MM.1S (cell line): Measurements from ENCODE around the gene PODXL2.

ENCODE experiments used
- DNase-seq: peaks from one replicate; pipeline ENCODE4 v3.0.0-alpha.2; 2015
- H2AFZ ChIP-seq: fragments of 300-600 bp; sonication (generic); 2 replicates; pipeline ENCODE4 v1.6.0; 2016; ENCODE audit warnings: antibody characterized with exemption, low read length
- H3F3A ChIP-seq: fragments of 300-600 bp; sonication (generic); 2 replicates; pipeline ENCODE4 v1.6.1; 2016; ENCODE audit warnings: mild to moderate bottlenecking, antibody characterized with exemption, low read length, moderate library complexity, mixed read lengths; ENCODE audit not compliant: insufficient read depth
- H3K27ac ChIP-seq: fragments of 300-600 bp; sonication (generic); 2 replicates; pipeline ENCODE4 v1.5.1; 2016; ENCODE audit warnings: mild to moderate bottlenecking, low read length
- H3K27me3 ChIP-seq: fragments of 300-600 bp; sonication (generic); replicated peaks from 2 replicates; pipeline ENCODE4 v1.6.0; 2016; ENCODE audit warnings: low read length; ENCODE audit not compliant: insufficient read depth
- H3K36me3 ChIP-seq: fragments of 300-600 bp; sonication (generic); replicated peaks from 2 replicates; pipeline ENCODE4 v1.6.1; 2016; ENCODE audit warnings: mild to moderate bottlenecking, low read length, mixed read lengths; ENCODE audit not compliant: insufficient read depth
- H3K4me1 ChIP-seq: fragments of 300-600 bp; sonication (generic); 2 replicates; pipeline ENCODE4 v1.6.1; 2016; ENCODE audit warnings: low read length, mixed read lengths
- H3K4me2 ChIP-seq: fragments of 300-600 bp; sonication (generic); 2 replicates; pipeline ENCODE4 v1.6.0; 2016; ENCODE audit warnings: low read depth, low read length
- H3K4me3 ChIP-seq: fragments of 300-600 bp; sonication (generic); 2 replicates; pipeline ENCODE4 v1.5.1; 2016; ENCODE audit warnings: low read length, mixed read lengths
- H3K79me2 ChIP-seq: fragments of 300-600 bp; sonication (generic); 2 replicates; pipeline ENCODE4 v1.6.1; 2016; ENCODE audit warnings: mixed run types, low read length, mixed read lengths
- H3K9ac ChIP-seq: fragments of 300-600 bp; sonication (generic); 2 replicates; pipeline ENCODE4 v1.6.1; 2016; ENCODE audit warnings: low read length, mixed read lengths
- H3K9me2 ChIP-seq: fragments of 300-600 bp; sonication (generic); replicated peaks from 2 replicates; pipeline ENCODE4 v1.6.1; 2016; ENCODE audit warnings: mild to moderate bottlenecking, low read length, mixed read lengths; ENCODE audit not compliant: insufficient read depth
- H3K9me3 ChIP-seq: fragments of 300-600 bp; sonication (generic); replicated peaks from 2 replicates; pipeline ENCODE4 v1.6.1; 2016; ENCODE audit warnings: mild to moderate bottlenecking, low read length, mixed read lengths; ENCODE audit not compliant: insufficient read depth
- H4K20me1 ChIP-seq: fragments of 300-600 bp; sonication (generic); 2 replicates; pipeline ENCODE4 v1.6.1; 2016; ENCODE audit warnings: mild to moderate bottlenecking, low read length, moderate library complexity, mixed read lengths; ENCODE audit not compliant: insufficient read depth
- EZH2 ChIP-seq: fragments of 300-600 bp; sonication (generic); optimal IDR thresholded peaks from 2 replicates; pipeline ENCODE3; 2017; ENCODE audit warnings: low read depth, mild to moderate bottlenecking, antibody characterized with exemption, low read length, mixed read lengths
- EZH2phosphoT487 ChIP-seq: fragments of 300-600 bp; sonication (generic); IDR thresholded peaks from 2 replicates; pipeline ENCODE4 v1.6.1; 2018; ENCODE audit warnings: antibody characterized with exemption, low read length
- TF ChIP-seq, protein P1 (sequence below): fragments of 300-600 bp; sonication (generic); IDR thresholded peaks from 2 replicates; pipeline ENCODE4 v1.5.1; 2016; ENCODE audit warnings: antibody characterized with exemption, low read length, mixed read lengths

Gene PODXL2

DNA sequence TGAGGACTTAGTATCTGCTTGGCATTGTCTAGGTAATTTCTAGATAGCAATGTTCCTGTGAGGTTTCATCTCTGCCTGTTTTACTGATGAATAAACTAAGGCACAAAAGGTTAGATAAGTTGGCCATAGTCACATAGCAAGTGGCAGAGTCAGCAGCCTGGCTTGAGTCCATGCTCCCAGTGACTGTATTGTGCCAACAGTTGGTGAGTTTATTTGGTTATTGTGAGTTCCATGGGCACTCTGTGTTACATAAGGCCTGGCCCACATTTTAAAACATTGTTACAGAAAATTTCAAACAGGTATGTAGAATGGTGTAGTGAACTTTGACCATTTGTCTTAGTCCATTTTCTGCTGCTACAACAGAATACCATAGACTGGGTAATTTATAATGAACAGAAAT, 15.6 kb upstream of the PODXL2 start:
- no peaks in the 10 kb centered on the region for H3K9me2 ChIP-seq
- H2AFZ ChIP-seq = no peak overlapping the region
- no peak for DNase-seq
- no peak overlapping the region for H3K4me2 ChIP-seq
- H4K20me1 ChIP-seq = peaks cover 12% of the 10 kb centered on the region; the same call in 1 of the 2 replicates
- H3K79me2 ChIP-seq = peaks cover 57% of the 10 kb centered on the region
- no peaks in the 10 kb centered on the region for H3F3A ChIP-seq
- no peaks in the 10 kb centered on the region for H3K9me3 ChIP-seq
- no peak overlapping the region for H3K4me3 ChIP-seq
- no peaks in the 10 kb centered on the region for H3K27me3 ChIP-seq
- no peaks in the 10 kb centered on the region for H3K4me1 ChIP-seq
- TF ChIP-seq EZH2 (no peak), EZH2phosphoT487 (no peak)
- TF ChIP-seq, protein P1, sequence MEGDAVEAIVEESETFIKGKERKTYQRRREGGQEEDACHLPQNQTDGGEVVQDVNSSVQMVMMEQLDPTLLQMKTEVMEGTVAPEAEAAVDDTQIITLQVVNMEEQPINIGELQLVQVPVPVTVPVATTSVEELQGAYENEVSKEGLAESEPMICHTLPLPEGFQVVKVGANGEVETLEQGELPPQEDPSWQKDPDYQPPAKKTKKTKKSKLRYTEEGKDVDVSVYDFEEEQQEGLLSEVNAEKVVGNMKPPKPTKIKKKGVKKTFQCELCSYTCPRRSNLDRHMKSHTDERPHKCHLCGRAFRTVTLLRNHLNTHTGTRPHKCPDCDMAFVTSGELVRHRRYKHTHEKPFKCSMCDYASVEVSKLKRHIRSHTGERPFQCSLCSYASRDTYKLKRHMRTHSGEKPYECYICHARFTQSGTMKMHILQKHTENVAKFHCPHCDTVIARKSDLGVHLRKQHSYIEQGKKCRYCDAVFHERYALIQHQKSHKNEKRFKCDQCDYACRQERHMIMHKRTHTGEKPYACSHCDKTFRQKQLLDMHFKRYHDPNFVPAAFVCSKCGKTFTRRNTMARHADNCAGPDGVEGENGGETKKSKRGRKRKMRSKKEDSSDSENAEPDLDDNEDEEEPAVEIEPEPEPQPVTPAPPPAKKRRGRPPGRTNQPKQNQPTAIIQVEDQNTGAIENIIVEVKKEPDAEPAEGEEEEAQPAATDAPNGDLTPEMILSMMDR = no peak
- H3K27ac ChIP-seq = no peak overlapping the region
- H3K9ac ChIP-seq = no peak overlapping the region
- H3K36me3 ChIP-seq = peaks cover 18% of the 10 kb centered on the region

DNA sequence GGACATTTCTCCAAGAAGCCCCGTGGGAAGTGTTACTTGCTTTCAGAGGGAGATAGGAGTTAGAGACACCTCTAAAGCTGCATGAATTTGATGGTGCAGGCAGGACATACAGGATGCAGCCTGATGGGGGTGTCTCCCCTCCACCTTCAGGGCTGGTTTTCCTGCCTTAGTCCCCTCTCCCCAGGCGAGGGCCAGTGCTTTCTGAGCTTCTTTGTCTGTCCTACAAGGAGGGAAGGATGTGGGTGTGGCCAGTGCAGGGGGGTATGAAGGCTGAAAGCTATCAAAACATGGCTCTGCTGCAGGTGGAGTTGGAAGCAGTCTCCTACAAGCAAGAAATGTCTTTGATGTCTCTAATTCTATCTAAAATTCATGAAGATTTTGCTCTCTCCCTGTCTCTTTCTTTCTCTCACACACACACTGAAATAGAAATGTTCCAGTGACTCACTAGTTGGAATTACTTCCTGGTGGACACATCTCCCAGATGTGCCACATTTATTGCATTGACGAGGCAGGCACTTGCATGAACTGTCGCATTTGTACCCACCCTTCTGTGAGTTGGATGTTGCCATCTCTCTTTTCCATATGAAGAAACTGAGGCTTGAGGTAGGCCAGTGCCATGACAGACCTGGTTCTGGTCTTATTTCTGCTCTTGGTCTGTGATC, 13.9 kb upstream of the PODXL2 start:
- H3K27me3 ChIP-seq = no peaks in the 10 kb centered on the region
- H2AFZ ChIP-seq = no peak overlapping the region
- H3K79me2 ChIP-seq = peaks cover 45% of the 10 kb centered on the region
- H3K9me2 ChIP-seq = no peaks in the 10 kb centered on the region
- H3K4me1 ChIP-seq = no peaks in the 10 kb centered on the region
- TF ChIP-seq EZH2phosphoT487 = no peak
- no peak for TF ChIP-seq EZH2
- TF ChIP-seq, protein P1 = no peak
- H3K9ac ChIP-seq = no peak overlapping the region
- no peak overlapping the region for H3K4me3 ChIP-seq
- no peak overlapping the region for H3K4me2 ChIP-seq
- DNase-seq = no peak
- H3K36me3 ChIP-seq = peaks cover 21% of the 10 kb centered on the region
- H3K27ac ChIP-seq = no peak overlapping the region
- H4K20me1 ChIP-seq = peaks cover 12% of the 10 kb centered on the region; the same call in 1 of the 2 replicates
- no peaks in the 10 kb centered on the region for H3F3A ChIP-seq
- no peaks in the 10 kb centered on the region for H3K9me3 ChIP-seq

DNA sequence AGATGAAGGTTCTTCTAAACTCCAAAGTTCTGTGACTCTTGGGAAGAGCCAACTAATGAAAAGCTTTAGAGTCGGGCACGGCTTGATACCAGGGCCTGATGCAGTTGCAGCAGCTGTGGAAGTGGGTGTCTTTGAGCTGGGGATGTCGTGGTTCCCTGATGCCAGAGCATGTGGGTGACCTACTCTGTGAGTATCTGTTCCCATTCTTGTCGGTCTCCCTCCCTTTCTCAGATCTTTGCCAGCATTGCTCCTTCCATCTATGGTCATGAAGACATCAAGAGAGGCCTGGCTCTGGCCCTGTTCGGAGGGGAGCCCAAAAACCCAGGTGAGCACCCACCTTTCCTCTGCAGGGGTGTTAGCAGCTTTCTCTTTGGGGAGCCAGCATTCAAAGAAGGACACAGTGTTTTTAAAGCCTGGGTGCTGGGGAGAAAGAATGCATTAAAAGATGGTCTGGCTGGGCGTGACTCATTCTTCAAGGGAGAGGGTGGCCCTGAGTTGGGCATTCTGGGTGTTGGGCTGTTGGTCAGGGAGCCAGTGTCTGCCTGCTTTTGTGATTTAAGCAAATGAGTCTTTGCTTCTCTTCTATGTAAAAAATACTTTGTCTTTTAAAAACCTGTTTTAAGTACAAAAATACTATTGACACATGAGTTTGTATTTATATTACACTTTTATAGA, 13.2 kb upstream of the PODXL2 start:
- peaks cover 38% of the 10 kb centered on the region for H3K79me2 ChIP-seq
- no peaks in the 10 kb centered on the region for H3F3A ChIP-seq
- no peaks in the 10 kb centered on the region for H3K9me2 ChIP-seq
- H4K20me1 ChIP-seq = peaks cover 8% of the 10 kb centered on the region; the same call in 1 of the 2 replicates
- no peaks in the 10 kb centered on the region for H3K27me3 ChIP-seq
- H3K36me3 ChIP-seq = peaks cover 16% of the 10 kb centered on the region
- H2AFZ ChIP-seq = no peak overlapping the region
- no peaks in the 10 kb centered on the region for H3K4me1 ChIP-seq
- no peak for TF ChIP-seq EZH2
- TF ChIP-seq, protein P1 = no peak
- no peak for TF ChIP-seq EZH2phosphoT487
- no peak overlapping the region for H3K9ac ChIP-seq
- H3K9me3 ChIP-seq = no peaks in the 10 kb centered on the region
- H3K27ac ChIP-seq = no peak overlapping the region
- no peak overlapping the region for H3K4me2 ChIP-seq
- DNase-seq = no peak
- H3K4me3 ChIP-seq = no peak overlapping the region
